MM.1S (cell line): ENCODE results near the gene SNRNP48.

Experiments
- EZH2 ChIP-seq: fragments of 300-600 bp; sonication (generic); optimal IDR thresholded peaks from 2 replicates; pipeline ENCODE3; 2017; ENCODE audit warnings: low read depth, mild to moderate bottlenecking, antibody characterized with exemption, low read length, mixed read lengths
- EZH2phosphoT487 ChIP-seq: fragments of 300-600 bp; sonication (generic); IDR thresholded peaks from 2 replicates; pipeline ENCODE4 v1.6.1; 2018; ENCODE audit warnings: antibody characterized with exemption, low read length
- TF ChIP-seq, protein P1 (sequence below): fragments of 300-600 bp; sonication (generic); IDR thresholded peaks from 2 replicates; pipeline ENCODE4 v1.5.1; 2016; ENCODE audit warnings: antibody characterized with exemption, low read length, mixed read lengths

DNA sequence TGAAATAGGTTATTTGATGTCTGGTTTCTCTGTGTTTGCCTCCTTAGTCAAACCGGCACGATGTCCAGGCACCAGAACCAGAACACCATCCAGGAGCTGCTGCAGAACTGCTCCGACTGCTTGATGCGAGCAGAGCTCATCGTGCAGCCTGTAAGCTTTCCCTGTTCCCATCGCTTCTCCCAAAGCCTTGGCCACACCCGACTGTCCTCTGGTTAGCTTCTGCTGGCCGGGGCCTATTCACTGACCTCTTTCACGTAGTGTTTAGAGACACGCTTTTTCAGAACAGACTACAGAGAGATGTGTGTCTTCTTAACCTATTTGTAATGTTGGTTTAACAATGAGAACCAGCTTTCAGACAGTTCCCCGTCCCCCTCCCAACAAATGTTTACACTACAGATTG lies 34.3 kb upstream of the SNRNP48 start:
- TF ChIP-seq, protein P1, sequence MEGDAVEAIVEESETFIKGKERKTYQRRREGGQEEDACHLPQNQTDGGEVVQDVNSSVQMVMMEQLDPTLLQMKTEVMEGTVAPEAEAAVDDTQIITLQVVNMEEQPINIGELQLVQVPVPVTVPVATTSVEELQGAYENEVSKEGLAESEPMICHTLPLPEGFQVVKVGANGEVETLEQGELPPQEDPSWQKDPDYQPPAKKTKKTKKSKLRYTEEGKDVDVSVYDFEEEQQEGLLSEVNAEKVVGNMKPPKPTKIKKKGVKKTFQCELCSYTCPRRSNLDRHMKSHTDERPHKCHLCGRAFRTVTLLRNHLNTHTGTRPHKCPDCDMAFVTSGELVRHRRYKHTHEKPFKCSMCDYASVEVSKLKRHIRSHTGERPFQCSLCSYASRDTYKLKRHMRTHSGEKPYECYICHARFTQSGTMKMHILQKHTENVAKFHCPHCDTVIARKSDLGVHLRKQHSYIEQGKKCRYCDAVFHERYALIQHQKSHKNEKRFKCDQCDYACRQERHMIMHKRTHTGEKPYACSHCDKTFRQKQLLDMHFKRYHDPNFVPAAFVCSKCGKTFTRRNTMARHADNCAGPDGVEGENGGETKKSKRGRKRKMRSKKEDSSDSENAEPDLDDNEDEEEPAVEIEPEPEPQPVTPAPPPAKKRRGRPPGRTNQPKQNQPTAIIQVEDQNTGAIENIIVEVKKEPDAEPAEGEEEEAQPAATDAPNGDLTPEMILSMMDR = no peak
- TF ChIP-seq EZH2phosphoT487 (no peak), EZH2 (no peak)
